ENCODE data around the gene CFAP69. TPM values are rescaled to one million over a fixed set of nuclear protein-coding genes. Genes with fewer than 3 reads are reported as not detected.
"Not testable (repeated sequence)": the region's sequence is repeated elsewhere in the genome, so short reads cannot be mapped to it uniquely, and the experiment has no call there.

CFAP69 gene
- total and polyA plus RNA-seq, 5 experiments from 2014 or later, result 0.39 to 0.77 TPM; not detected in 3

DNA sequence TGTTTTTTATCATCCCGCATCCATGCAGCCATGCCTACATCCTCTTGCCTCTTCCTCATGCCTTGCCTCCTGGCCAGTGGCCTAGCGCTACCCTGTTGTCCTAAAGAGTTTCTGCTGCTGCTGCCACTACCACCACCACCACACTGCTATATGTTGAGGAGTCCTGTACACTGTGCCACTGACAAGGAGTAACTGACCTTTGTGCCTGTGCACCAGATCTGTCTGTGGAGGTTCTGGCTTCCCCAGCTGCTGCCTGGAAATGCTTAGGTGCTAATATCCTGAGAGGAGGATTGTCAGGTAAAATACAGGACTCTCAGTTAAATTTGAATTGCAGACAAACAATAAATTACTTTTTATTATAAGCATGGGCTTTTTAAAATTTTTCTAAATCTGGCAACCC is 7.0 kb upstream of the CFAP69 start:
- POLR2A ChIA-PET, result no interaction called here
- Mint-ChIP-seq H3K4me1 (no peaks in the 10 kb centered on the region), H3K36me3 (no peaks in the 10 kb centered on the region), H3K27me3 (peaks cover 0 to 17% (median 4%) of the 10 kb centered on the region in 5 donors), H3K4me3 (no peak overlapping the region), H3K9me3 (no peaks in the 10 kb centered on the region), H3K27ac (no peak overlapping the region)
- no peak for DNase-seq
- no peak for ATAC-seq

DNA sequence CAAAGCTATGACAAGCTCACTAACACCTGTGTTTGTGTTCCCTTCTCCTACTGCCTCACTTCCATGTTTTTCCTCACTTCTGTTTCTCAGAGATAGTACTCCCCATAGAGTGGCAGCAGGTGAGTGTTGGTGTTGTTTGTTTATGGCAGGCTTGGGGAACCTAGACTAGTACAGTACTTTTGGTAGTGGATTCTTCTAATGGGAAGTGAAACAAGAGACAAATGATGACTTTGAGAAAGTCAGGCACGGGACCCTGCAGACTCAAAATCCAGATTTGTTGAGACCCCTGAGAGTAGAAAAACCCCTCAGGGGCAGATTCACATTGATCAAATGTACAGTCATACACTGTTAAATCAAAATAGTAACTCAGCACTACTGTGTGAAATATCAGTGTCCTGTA is 6.4 kb upstream of the CFAP69 start:
- no peak for ATAC-seq
- peaks cover 0 to 21% (median 4%) of the 10 kb centered on the region in 5 donors for H3K27me3 Mint-ChIP-seq
- no peaks in the 10 kb centered on the region for H3K9me3 Mint-ChIP-seq
- POLR2A ChIA-PET, result no interaction called here
- H3K27ac Mint-ChIP-seq, result no peak overlapping the region
- no peak overlapping the region for H3K4me3 Mint-ChIP-seq
- DNase-seq, result no peak
- H3K4me1 Mint-ChIP-seq, result peaks cover 0 to under 1% (median under 1%) of the 10 kb centered on the region in 4 donors
- no peaks in the 10 kb centered on the region for H3K36me3 Mint-ChIP-seq

DNA sequence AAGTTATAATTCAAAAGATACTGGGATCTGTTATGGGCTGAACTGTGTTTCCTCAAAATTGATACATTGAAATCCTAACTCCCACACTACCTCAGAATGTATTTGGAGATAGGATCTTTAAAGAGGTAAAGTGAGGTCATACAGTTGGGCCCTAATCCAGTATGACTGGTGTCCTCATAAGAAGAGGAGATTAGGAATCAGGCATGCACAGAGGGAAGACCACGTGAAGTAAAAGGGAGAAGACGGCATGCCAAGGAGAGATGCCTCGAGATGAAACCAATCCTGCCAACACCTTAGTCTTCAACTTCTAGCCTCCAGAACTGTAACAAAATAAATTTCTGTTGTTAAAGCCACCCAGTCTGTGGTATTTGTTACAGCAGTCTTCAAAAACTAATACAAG is 5.9 kb upstream of the CFAP69 start:
- Mint-ChIP-seq H3K4me3 (no peak overlapping the region), H3K27ac (no peak overlapping the region), H3K9me3 (no peaks in the 10 kb centered on the region), H3K4me1 (peaks cover 0 to 5% (median 2%) of the 10 kb centered on the region in 4 donors), H3K36me3 (no peaks in the 10 kb centered on the region), H3K27me3 (peaks cover 0 to 26% (median 7%) of the 10 kb centered on the region in 5 donors)
- DNase-seq (no peak), ATAC-seq (no peak)
- POLR2A ChIA-PET, result no interaction called here

DNA sequence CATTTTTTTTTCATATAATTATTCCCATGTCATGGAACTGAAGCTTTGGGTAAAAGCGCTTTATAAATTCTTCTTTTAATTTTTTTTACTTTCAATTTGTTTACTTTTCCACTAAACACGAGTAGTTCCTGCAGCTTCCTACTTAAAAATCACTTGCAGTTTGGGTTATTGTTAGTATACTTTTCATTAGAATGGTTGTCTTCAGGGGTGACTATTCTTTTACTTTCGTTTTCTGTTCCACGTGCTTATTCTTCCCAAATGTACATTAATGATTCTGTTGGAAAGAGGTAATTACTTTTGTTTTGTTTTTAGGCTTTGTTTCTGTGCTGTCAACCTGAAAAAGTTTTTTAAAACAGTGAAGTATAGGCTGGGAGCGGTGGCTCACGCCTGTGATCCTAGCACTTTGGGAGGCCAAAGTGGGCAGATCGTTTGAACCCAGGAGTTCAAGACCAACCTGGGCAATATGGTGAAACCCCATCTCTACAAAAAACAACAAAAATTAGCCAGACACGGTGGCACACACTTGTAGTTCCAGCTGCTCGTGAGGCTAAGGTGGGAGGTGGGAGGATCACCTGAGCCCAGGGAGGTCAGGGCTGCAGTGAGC is 5.2 kb upstream of the CFAP69 start:
- Mint-ChIP-seq H3K36me3 (no peaks in the 10 kb centered on the region), H3K27me3 (peaks cover 0 to 28% (median 8%) of the 10 kb centered on the region in 5 donors), H3K27ac (no peak overlapping the region), H3K4me1 (peaks cover 3 to 11% (median 8%) of the 10 kb centered on the region in 4 donors), H3K9me3 (no peaks in the 10 kb centered on the region), H3K4me3 (no peak overlapping the region)
- POLR2A ChIA-PET, result no interaction called here
- ATAC-seq (no peak), DNase-seq (no peak)

DNA sequence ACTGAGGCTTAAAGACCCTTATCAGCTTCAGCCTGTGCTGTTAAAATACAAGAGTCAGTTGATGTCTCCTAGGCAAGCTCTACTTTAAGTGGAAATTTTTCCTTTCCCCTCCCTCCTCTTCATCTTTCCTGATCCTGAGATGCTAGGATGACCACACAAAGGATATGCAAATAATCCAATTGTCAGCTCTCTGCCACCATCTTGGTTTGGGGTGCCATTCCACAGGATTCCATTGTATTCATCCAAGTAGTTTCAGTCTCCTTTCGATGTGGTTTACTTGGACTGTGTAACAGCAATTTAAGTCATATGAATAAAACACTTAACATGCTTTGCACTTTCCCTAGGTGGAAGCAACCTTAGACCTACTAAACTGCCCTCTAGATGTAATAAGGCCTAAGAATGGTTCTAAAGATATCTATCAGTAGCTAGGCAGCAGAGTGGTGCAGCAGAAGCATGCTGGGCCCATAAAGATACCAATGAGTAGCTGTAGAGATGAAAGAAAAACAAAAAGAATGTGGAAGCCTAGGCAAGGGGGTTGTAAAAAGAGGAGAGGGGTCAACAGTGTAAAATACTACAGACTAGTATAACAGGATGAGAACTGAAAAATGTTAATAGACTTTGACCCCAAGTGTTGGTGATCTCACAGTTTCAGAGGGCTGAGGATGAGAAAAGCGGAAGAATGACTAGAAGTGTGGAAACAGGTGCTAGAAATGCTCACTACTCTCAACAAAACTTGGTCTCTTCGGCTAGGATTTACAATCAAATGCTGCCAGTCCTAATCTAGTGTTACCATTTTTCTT is 2.4 kb upstream of the CFAP69 start:
- POLR2A ChIA-PET, result no interaction called here
- no peaks in the 10 kb centered on the region for H3K36me3 Mint-ChIP-seq
- no peaks in the 10 kb centered on the region for H3K9me3 Mint-ChIP-seq
- DNase-seq, result no peak
- H3K4me3 Mint-ChIP-seq, result no peak overlapping the region
- H3K27me3 Mint-ChIP-seq, result peaks cover 6 to 42% (median 20%) of the 10 kb centered on the region in 5 donors
- peaks cover 10 to 26% (median 20%) of the 10 kb centered on the region in 4 donors for H3K4me1 Mint-ChIP-seq
- ATAC-seq, result no peak
- no peak overlapping the region for H3K27ac Mint-ChIP-seq

DNA sequence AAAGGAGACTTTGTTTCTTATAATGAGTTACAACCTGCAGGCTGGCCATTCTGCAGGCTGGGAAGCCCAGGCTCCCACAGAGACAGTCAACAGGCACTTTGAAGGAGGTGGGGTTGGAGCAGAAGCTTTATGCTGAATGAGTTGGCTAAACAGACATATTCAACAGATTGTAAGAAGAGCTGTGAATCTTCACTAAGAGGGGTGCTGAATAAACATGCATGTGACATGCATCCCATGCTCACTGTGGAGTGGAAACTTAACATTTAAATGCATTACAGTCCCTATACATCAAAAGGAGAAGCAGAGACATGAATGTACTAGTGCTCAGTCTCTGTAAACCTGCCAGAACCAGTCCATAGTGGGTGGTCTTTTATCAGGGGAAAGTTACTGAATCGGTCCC is 1.4 kb upstream of the CFAP69 start:
- Mint-ChIP-seq H3K4me3 (peak overlapping the region; percentile 73 to 96 (median 92)), H3K4me1 (peaks cover 10 to 26% (median 20%) of the 10 kb centered on the region in 4 donors), H3K36me3 (no peaks in the 10 kb centered on the region), H3K27ac (peak overlapping the region in 1 of 10 donors; percentile 9), H3K9me3 (no peaks in the 10 kb centered on the region), H3K27me3 (peaks cover 6 to 39% (median 12%) of the 10 kb centered on the region in 5 donors)
- ATAC-seq, result no peak
- POLR2A ChIA-PET, result no interaction called here
- no peak for DNase-seq

DNA sequence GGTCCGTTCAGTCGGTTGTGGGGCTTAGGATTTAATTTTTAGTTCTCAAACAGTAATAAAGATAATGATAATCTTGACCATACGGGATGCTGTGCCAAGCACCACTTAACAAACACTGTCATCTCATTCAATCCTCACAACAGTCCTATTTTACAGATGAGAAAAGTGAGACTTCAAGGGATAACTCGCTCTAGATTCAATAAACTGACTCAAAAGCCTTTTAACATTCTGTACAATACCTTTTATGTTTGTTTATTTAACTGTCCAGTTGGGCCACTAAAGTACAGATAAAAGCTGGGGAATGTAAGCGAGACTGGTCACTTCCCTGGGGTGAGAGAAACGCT is 437 bp upstream of the CFAP69 start:
- ATAC-seq (no peak), DNase-seq (no peak)
- Mint-ChIP-seq H3K4me1 (peaks cover 10 to 26% (median 20%) of the 10 kb centered on the region in 4 donors), H3K27ac (peak overlapping the region in 5 of 10 donors; percentile 7 to 96 (median 83)), H3K9me3 (no peaks in the 10 kb centered on the region), H3K4me3 (peak overlapping the region; percentile 81 to 96 (median 92)), H3K36me3 (no peaks in the 10 kb centered on the region), H3K27me3 (peaks cover 10 to 43% (median 21%) of the 10 kb centered on the region in 5 donors)
- POLR2A ChIA-PET, result no interaction called here

DNA sequence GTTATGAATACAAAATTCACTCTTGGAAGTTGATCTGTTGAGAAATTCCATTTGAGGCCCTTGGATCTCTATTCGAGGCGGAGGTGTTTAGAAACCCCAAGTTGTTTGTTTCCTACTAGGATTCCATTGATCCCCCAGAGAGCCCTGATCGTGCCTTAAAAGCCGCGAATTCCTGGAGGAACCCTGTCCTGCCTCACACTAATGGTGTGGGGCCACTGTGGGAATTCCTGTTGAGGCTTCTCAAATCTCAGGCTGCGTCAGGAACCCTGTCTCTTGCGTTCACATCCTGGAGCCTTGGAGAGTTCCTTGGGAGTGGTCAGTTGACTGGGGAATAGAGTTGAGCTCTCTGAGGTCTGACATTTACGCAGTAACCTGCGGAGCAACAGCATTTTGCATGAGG is 1.2 kb downstream of the CFAP69 start:
- Mint-ChIP-seq H3K4me1 (peaks cover 10 to 26% (median 20%) of the 10 kb centered on the region in 4 donors), H3K27ac (peak overlapping the region in 2 of 10 donors; percentile 90 to 96), H3K36me3 (no peaks in the 10 kb centered on the region), H3K27me3 (peaks cover 19 to 49% (median 29%) of the 10 kb centered on the region in 5 donors), H3K4me3 (peak overlapping the region; percentile 81 to 96 (median 92)), H3K9me3 (no peaks in the 10 kb centered on the region)
- POLR2A ChIA-PET, result no interaction called here
- peak in 1 of 10 donors; percentile 42 for DNase-seq
- ATAC-seq, result no peak

DNA sequence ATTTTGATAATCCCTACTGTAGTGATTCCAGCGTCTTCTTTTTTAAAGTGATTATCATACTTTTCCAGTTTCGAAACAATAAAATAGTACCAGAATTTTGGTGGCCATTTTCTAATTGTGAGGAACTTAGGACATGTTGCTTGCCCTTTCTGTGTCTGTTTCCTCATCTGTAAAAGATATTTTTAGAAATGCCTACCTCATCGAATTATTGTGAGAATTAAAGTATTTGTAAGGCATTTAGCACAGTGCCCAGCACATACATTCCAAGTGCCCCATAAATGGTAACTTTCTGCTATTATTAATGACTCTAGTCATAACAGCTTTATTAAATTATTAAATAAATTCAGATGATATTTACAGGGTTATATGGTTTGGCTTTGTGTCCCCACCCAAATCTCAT is 3.7 kb downstream of the CFAP69 start:
- POLR2A ChIA-PET, result no interaction called here
- Mint-ChIP-seq H3K9me3 (no peaks in the 10 kb centered on the region), H3K4me3 (no peak overlapping the region), H3K36me3 (no peaks in the 10 kb centered on the region), H3K27me3 (peaks cover 23 to 44% (median 37%) of the 10 kb centered on the region in 5 donors), H3K27ac (no peak overlapping the region), H3K4me1 (peaks cover 10 to 25% (median 19%) of the 10 kb centered on the region in 4 donors)
- DNase-seq (no peak), ATAC-seq (no peak)

DNA sequence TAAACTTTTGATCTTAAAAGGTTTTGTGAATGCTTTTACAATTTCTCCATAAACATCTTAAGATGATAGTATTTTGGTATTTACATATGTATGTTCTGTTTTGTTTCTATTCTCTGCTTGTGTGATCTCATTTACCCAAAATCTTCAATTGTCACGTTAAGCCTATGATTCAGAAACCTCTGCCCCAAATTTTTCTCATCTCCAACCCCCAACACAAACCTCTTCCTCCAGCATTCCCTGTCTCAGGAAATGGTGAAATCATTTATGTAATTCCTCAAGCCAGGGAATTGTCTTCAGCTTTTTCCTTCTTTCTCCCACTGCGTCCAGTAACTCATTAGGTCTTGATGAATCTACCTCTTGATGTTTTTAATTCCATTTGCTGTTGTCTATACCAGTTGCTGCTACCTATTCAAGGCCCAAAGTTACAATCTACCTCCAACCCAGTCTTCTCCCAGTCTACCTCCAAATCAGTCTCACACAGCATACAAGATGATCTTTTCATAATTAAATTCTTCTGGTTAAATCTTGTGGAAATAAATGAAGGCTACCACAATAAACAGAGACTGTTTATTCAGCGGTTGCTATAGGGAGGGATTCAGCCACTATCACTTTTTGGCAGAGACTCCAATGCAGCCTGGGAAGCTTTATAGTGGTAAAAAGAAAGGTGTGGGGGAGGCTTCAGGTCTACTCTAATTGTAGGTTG is 5.8 kb downstream of the CFAP69 start:
- DNase-seq, result no peak
- H3K4me3 Mint-ChIP-seq, result no peak overlapping the region
- POLR2A ChIA-PET, result no interaction called here
- H3K36me3 Mint-ChIP-seq, result peaks cover 0 to 4% (median 0%) of the 10 kb centered on the region in 3 donors
- peak in 1 of 2 donors; percentile 23 for ATAC-seq
- peaks cover 1 to 6% (median 6%) of the 10 kb centered on the region in 4 donors for H3K4me1 Mint-ChIP-seq
- H3K27me3 Mint-ChIP-seq, result peaks cover 26 to 61% (median 37%) of the 10 kb centered on the region in 5 donors
- no peak overlapping the region for H3K27ac Mint-ChIP-seq
- peaks cover 0 to 4% (median 0%) of the 10 kb centered on the region in 9 donors for H3K9me3 Mint-ChIP-seq

DNA sequence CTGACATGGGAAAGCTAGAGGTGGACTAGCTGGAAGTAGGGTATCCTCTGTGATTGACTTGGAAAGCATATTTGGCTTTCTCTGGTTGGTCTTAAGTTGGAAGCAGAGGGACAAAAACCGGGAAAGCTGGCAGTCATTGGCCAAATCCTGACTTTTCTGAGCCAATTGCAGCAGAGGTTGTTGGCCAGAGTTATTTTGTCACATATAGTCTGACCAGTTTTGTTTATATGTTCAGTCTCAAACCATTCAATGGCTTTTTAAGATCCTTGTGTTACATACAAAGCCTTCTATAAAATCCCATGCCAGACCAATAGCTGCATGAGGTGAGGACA is 6.3 kb downstream of the CFAP69 start:
- DNase-seq (no peak), ATAC-seq (no peak)
- POLR2A ChIA-PET, result no interaction called here
- peaks cover 0 to 1% (median under 1%) of the 10 kb centered on the region in 4 donors for H3K4me1 Mint-ChIP-seq
- peaks cover 0 to 8% (median 0%) of the 10 kb centered on the region in 3 donors for H3K36me3 Mint-ChIP-seq
- peaks cover 24 to 61% (median 35%) of the 10 kb centered on the region in 5 donors for H3K27me3 Mint-ChIP-seq
- no peak overlapping the region for H3K27ac Mint-ChIP-seq
- peaks cover 0 to 9% (median 0%) of the 10 kb centered on the region in 9 donors for H3K9me3 Mint-ChIP-seq
- H3K4me3 Mint-ChIP-seq, result no peak overlapping the region

DNA sequence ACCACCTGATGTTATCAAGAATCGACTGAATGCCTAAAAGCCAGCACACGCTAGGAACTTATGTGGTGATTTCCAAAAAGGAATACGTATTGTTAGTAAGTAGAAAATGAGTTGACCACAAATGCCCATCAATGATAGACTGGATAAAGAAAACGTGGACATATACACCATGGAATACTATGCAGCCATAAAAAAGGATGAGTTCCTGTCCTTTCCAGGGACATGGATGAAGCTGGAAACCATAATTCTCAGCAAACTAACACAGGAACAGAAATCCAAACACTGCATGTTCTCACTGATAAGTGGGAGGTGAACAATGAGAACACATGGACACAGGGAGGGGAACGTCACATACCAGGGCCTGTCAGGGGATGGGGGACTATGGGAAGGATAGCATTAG is 11.0 kb downstream of the CFAP69 start:
- DNase-seq, H3K9me3 Mint-ChIP-seq, ATAC-seq, H3K4me1 Mint-ChIP-seq, H3K36me3 Mint-ChIP-seq, POLR2A ChIA-PET, H3K4me3 Mint-ChIP-seq: not testable (repeated sequence)
- peaks cover 20 to 34% (median 22%) of the 10 kb centered on the region in 5 donors for H3K27me3 Mint-ChIP-seq
- H3K27ac Mint-ChIP-seq, result peak overlapping the region in 1 of 10 donors; percentile 9

DNA sequence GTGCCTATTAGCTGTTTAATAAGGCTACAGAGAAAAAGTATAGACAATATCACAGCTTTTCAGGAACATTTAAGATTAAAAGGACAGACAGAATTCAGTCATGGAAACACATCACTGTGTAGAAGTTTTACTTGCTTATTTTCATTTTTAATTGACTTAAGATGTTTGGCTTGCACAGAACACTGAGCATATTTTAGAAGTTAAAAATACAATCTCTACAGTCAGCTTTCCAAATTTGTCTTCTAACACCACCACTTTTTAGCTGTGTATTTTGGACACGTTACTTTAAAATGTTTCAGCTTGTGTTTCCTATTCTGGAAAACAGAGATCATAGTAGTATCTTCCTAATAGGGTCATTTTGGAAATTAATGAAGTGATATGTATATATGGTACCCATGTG is 11.8 kb downstream of the CFAP69 start:
- Mint-ChIP-seq H3K4me1 (no peaks in the 10 kb centered on the region), H3K27me3 (peaks cover 21 to 30% (median 22%) of the 10 kb centered on the region in 5 donors), H3K4me3 (no peak overlapping the region), H3K27ac (no peak overlapping the region), H3K9me3 (peaks cover 0 to 9% (median 0%) of the 10 kb centered on the region in 9 donors), H3K36me3 (peaks cover 0 to 8% (median 0%) of the 10 kb centered on the region in 3 donors)
- POLR2A ChIA-PET, result no interaction called here
- ATAC-seq (no peak), DNase-seq (no peak)

Measured in naive thymus-derived CD8-positive, alpha-beta T cell (primary cell).